HL-60 (cell line): ENCODE measurements around the gene RAC2.

Source experiments
- DNase-seq, 2 experiments: peaks; one replicate each; pipeline ENCODE4 v3.0.0-alpha.2; 2010 to 2020; ENCODE audit warnings: low read depth in 1 of 2, low spot score in 1 of 2
- H3K27ac ChIP-seq: fragments of 250-450 bp; sonication (Bioruptor Pico); replicated peaks from 2 replicates; pipeline ENCODE4 v1.5.1; 2020; ENCODE audit warnings: mild to moderate bottlenecking, moderate library complexity
- H3K27me3 ChIP-seq: fragments of 250-450 bp; sonication (Bioruptor Pico); 2 replicates; pipeline ENCODE4 v1.5.1; 2021; ENCODE audit warnings: mild to moderate bottlenecking, moderate library complexity; ENCODE audit not compliant: insufficient read depth, poor library complexity, severe bottlenecking
- H3K4me3 ChIP-seq: replicated peaks from 2 replicates; pipeline ENCODE4 v1.5.1; 2011; ENCODE audit warnings: mild to moderate bottlenecking, control low read depth, low read length; ENCODE audit not compliant: insufficient read depth
- GABPA ChIP-seq: IDR thresholded peaks from 2 replicates; pipeline ENCODE4 v1.6.1; 2012; ENCODE audit warnings: low read depth
- POLR2AphosphoS5 ChIP-seq: IDR thresholded peaks from 2 replicates; pipeline ENCODE4 v1.6.1; 2012; ENCODE audit warnings: low read depth
- SPI1 ChIP-seq: IDR thresholded peaks from 2 replicates; pipeline ENCODE4 v1.6.1; 2012; ENCODE audit warnings: low read depth, mild to moderate bottlenecking, borderline replicate concordance
- TF ChIP-seq, protein P1 (sequence below): IDR thresholded peaks from one replicate; pipeline ENCODE4 v1.5.1; 2011; ENCODE audit warnings: low read length, control low read depth, inconsistent platforms; ENCODE audit not compliant: insufficient read depth
- TF ChIP-seq, protein P2 (sequence below): IDR thresholded peaks from 2 replicates; pipeline ENCODE4 v1.6.1; 2012; ENCODE audit warnings: low read depth; ENCODE audit not compliant: insufficient replicate concordance

The RAC2 gene

DNA sequence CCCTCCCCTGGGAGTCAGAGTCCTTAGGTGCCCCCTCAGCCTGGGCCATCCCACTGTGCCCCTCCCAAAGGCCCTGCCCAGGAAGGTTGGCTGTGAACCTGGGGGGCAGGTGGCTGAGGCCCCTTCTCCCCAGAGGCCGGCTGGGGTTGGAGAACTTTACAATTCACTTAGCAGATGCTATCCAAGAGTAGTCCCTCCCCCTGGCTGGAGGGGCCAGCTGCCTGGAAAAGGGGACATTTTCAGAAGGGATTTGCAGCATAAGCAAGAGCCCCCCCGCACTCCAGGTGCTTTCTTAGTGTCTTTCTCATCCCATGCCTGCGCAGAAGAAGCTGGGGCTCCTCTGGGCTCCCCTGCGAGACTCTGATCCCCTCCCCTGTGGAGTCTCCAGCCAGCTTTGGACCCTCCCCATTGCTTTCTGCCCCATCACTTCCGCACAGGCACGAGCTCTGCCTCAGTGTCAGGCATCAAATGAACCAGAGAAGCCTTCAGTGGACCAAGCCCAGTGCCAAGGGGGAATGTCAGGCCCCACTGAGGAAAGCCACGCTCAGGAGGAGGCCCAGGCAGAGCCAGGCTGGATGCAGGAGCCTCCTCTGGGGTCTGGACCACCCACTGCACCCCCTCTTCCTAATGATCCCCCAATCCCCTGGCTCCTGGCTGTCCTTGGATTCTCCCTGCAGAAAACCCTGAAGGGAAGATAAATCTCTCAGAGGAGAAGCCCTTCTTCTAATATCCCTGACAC is 35.5 kb downstream of the RAC2 start:
- no peak overlapping the region for H3K27ac ChIP-seq
- TF ChIP-seq, protein P1, sequence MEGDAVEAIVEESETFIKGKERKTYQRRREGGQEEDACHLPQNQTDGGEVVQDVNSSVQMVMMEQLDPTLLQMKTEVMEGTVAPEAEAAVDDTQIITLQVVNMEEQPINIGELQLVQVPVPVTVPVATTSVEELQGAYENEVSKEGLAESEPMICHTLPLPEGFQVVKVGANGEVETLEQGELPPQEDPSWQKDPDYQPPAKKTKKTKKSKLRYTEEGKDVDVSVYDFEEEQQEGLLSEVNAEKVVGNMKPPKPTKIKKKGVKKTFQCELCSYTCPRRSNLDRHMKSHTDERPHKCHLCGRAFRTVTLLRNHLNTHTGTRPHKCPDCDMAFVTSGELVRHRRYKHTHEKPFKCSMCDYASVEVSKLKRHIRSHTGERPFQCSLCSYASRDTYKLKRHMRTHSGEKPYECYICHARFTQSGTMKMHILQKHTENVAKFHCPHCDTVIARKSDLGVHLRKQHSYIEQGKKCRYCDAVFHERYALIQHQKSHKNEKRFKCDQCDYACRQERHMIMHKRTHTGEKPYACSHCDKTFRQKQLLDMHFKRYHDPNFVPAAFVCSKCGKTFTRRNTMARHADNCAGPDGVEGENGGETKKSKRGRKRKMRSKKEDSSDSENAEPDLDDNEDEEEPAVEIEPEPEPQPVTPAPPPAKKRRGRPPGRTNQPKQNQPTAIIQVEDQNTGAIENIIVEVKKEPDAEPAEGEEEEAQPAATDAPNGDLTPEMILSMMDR = no peak
- TF ChIP-seq POLR2AphosphoS5 (no peak), GABPA (no peak), SPI1 (no peak)
- TF ChIP-seq, protein P2, sequence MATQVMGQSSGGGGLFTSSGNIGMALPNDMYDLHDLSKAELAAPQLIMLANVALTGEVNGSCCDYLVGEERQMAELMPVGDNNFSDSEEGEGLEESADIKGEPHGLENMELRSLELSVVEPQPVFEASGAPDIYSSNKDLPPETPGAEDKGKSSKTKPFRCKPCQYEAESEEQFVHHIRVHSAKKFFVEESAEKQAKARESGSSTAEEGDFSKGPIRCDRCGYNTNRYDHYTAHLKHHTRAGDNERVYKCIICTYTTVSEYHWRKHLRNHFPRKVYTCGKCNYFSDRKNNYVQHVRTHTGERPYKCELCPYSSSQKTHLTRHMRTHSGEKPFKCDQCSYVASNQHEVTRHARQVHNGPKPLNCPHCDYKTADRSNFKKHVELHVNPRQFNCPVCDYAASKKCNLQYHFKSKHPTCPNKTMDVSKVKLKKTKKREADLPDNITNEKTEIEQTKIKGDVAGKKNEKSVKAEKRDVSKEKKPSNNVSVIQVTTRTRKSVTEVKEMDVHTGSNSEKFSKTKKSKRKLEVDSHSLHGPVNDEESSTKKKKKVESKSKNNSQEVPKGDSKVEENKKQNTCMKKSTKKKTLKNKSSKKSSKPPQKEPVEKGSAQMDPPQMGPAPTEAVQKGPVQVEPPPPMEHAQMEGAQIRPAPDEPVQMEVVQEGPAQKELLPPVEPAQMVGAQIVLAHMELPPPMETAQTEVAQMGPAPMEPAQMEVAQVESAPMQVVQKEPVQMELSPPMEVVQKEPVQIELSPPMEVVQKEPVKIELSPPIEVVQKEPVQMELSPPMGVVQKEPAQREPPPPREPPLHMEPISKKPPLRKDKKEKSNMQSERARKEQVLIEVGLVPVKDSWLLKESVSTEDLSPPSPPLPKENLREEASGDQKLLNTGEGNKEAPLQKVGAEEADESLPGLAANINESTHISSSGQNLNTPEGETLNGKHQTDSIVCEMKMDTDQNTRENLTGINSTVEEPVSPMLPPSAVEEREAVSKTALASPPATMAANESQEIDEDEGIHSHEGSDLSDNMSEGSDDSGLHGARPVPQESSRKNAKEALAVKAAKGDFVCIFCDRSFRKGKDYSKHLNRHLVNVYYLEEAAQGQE = no peak
- no peak for DNase-seq

GRCh38 chr22:37207981-37208380 is 36.1 kb downstream of the RAC2 start:
- no peak overlapping the region for H3K4me3 ChIP-seq
- DNase-seq = no peak
- no peaks in the 10 kb centered on the region for H3K27me3 ChIP-seq
- H3K27ac ChIP-seq = no peak overlapping the region
- TF ChIP-seq SPI1 (no peak), POLR2AphosphoS5 (no peak)

More for the DNA sequence above, 35.5 kb downstream of the RAC2 start:
- Histone ChIP-seq H3K4me3 (no peak overlapping the region), H3K27me3 (no peaks in the 10 kb centered on the region)

GRCh38 chr22:37206841-37207821 is 36.9 kb downstream of the RAC2 start:
- H3K4me3 ChIP-seq = no peak overlapping the region
- H3K27me3 ChIP-seq = no peaks in the 10 kb centered on the region
- DNase-seq = no peak
- TF ChIP-seq SPI1 (no peak), POLR2AphosphoS5 (no peak), GABPA (no peak)
- TF ChIP-seq, protein P1 = no peak
- TF ChIP-seq, protein P2 = no peak
- no peak overlapping the region for H3K27ac ChIP-seq
